GM23248 (cell line): ENCODE results near the gene DPP6. TPM values are rescaled to one million over a fixed set of nuclear protein-coding genes. Genes with fewer than 3 reads are reported as not detected.

Experiments used
- DNase-seq: peaks from one replicate; pipeline ENCODE4 v3.0.0-alpha.2; 2015
- H2AFZ ChIP-seq: fragments of 200-600 bp; sonication (generic); 2 replicates; pipeline ENCODE4 v1.6.1; 2016; ENCODE audit warnings: antibody characterized with exemption
- H3F3A ChIP-seq: fragments of 200-600 bp; sonication (generic); 2 replicates; pipeline ENCODE4 v1.6.1; 2016; ENCODE audit warnings: mild to moderate bottlenecking, antibody characterized with exemption, mixed run types; ENCODE audit not compliant: insufficient read depth
- H3K27ac ChIP-seq: fragments of 200-600 bp; sonication (generic); 2 replicates; pipeline ENCODE4 v1.5.1; 2016; ENCODE audit warnings: mild to moderate bottlenecking
- H3K27me3 ChIP-seq: fragments of 200-600 bp; sonication (generic); replicated peaks from 2 replicates; pipeline ENCODE4 v1.6.1; 2016; ENCODE audit warnings: mild to moderate bottlenecking; ENCODE audit not compliant: insufficient read depth
- H3K36me3 ChIP-seq: fragments of 200-600 bp; sonication (generic); 2 replicates; pipeline ENCODE4 v1.6.1; 2016; ENCODE audit warnings: low read depth, mild to moderate bottlenecking
- H3K4me1 ChIP-seq: fragments of 200-600 bp; sonication (generic); 2 replicates; pipeline ENCODE4 v1.6.1; 2016; ENCODE audit warnings: mild to moderate bottlenecking; ENCODE audit not compliant: insufficient read depth
- H3K4me2 ChIP-seq: fragments of 200-600 bp; sonication (generic); one replicate; pipeline ENCODE4 v1.6.1; 2016; ENCODE audit warnings: mild to moderate bottlenecking; ENCODE audit not compliant: unreplicated experiment
- H3K4me3 ChIP-seq: fragments of 200-600 bp; sonication (generic); 2 replicates; pipeline ENCODE4 v1.5.1; 2016; ENCODE audit warnings: mild to moderate bottlenecking
- H3K79me2 ChIP-seq: fragments of 200-600 bp; sonication (generic); 2 replicates; pipeline ENCODE4 v1.6.1; 2016; ENCODE audit warnings: mild to moderate bottlenecking; ENCODE audit not compliant: insufficient read depth
- H3K9ac ChIP-seq: fragments of 200-600 bp; sonication (generic); 2 replicates; pipeline ENCODE4 v1.6.1; 2016; ENCODE audit warnings: mild to moderate bottlenecking
- H3K9me2 ChIP-seq: fragments of 200-600 bp; sonication (generic); 2 replicates; pipeline ENCODE4 v1.6.1; 2016; ENCODE audit warnings: mixed run types, mild to moderate bottlenecking, moderate library complexity; ENCODE audit not compliant: insufficient read depth
- H3K9me3 ChIP-seq: fragments of 200-600 bp; sonication (generic); one replicate; pipeline ENCODE4 v1.6.1; 2017; ENCODE audit warnings: low read depth
- H4K20me1 ChIP-seq: fragments of 200-600 bp; sonication (generic); 2 replicates; pipeline ENCODE4 v1.6.0; 2016; ENCODE audit not compliant: insufficient read depth
- EZH2 ChIP-seq: fragments of 200-600 bp; sonication (generic); IDR thresholded peaks from 2 replicates; pipeline ENCODE4 v1.6.1; 2018; ENCODE audit warnings: antibody characterized with exemption, mild to moderate bottlenecking; ENCODE audit not compliant: insufficient read depth, poor library complexity, severe bottlenecking
- EZH2phosphoT487 ChIP-seq: fragments of 200-600 bp; sonication (generic); IDR thresholded peaks from 2 replicates; pipeline ENCODE4 v1.6.1; 2018; ENCODE audit warnings: antibody characterized with exemption, moderate library complexity, mild to moderate bottlenecking, low read depth; ENCODE audit not compliant: insufficient read depth
- WGBS, 2 experiments: methylation state at CpG; one replicate each; pipeline ENCODE4 v1.1.6; 2015 to 2017; ENCODE audit warnings: low lambda C conversion rate in 2 of 2, low coverage in 1 of 2; ENCODE audit errors: missing lambda C conversion rate in 2 of 2; 5-methylcytosine and 5-hydroxymethylcytosine counted together
- in situ Hi-C: fragments of 300-500 bp; cut with MboI; formaldehyde crosslinking; loops from 2 replicates; pipeline ENCODE4 v1.15.0; 2020
- polyA plus RNA-seq: library from polyadenylated mRNA; unstranded; fragments of >200 nt; fragmentation: Nextera tagmentation; extraction: Ambion mirVana; gene quantifications from 2 replicates; pipeline ENCODE4 v1.2.1, GENCODE V29; 2016
- total RNA-seq: library from RNA; depleted of rRNA; stranded (reverse); fragments of >200 nt; shearing (Covaris generic); gene quantifications from 2 replicates; pipeline ENCODE4 v1.2.3, GENCODE V29; 2014

The DPP6 gene
- total and polyA plus RNA-seq, 2 experiments from 2014 or later, result not detected

DNA sequence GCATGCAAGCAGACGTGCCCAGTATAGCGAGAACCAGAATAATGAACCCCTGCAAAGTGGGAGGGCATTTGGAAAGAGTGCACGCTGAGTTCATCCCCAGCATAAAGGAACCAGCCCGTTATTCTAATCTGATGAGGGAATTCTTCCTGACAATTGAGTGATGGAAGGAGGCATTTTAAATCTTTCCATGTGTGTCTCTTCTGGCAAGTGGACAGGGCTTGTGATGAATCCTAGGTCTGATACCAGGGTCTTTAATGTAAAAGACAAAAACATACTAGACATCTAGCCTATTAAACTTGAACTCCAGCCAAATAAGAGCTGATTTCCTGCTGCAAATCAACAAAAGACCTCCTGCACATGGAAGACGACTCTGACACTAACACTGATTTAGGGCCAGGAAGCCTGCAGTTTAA, 301.2 kb downstream of the DPP6 start:
- Histone ChIP-seq H3K79me2 (no peaks in the 10 kb centered on the region), H3F3A (no peaks in the 10 kb centered on the region), H3K27ac (no peak overlapping the region), H3K9me3 (no peaks in the 10 kb centered on the region), H2AFZ (no peak overlapping the region), H3K27me3 (no peaks in the 10 kb centered on the region), H3K4me2 (no peak overlapping the region), H3K4me3 (no peak overlapping the region), H4K20me1 (no peaks in the 10 kb centered on the region), H3K4me1 (no peaks in the 10 kb centered on the region), H3K36me3 (no peaks in the 10 kb centered on the region), H3K9ac (no peak overlapping the region), H3K9me2 (no peaks in the 10 kb centered on the region)
- WGBS, 2 experiments, result 3 to 9% methylated on average over 5 of the region's 5 CpGs
- TF ChIP-seq EZH2 (no peak), EZH2phosphoT487 (no peak)
- no peak for DNase-seq
- in situ Hi-C loops, result no loop called here

DNA sequence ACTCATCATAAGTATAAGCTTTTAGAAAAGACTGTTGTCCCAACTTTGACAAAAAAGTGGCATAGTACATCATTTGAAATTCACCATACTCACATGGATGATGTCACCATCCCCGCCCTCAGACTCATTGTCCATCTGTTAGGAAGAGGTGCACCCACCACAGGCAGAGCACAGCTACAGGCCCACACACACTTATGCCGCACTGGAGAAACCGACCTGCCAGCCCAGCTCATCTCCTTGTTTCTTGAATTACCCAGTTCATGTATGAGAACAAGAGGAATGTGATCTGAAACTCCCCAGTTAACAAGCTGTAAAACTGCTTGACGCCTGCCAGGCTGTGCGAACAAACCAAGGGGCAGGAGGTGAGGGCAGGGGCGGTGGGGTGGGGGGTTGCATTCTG, 312.0 kb downstream of the DPP6 start:
- Histone ChIP-seq H3K36me3 (no peaks in the 10 kb centered on the region; the same call in 1 of the 2 replicates), H3K27me3 (no peaks in the 10 kb centered on the region), H2AFZ (no peak overlapping the region), H3K27ac (no peak overlapping the region), H3K9me2 (no peaks in the 10 kb centered on the region), H3K4me1 (no peaks in the 10 kb centered on the region), H3K9ac (no peak overlapping the region), H3K79me2 (no peaks in the 10 kb centered on the region), H3K4me3 (no peak overlapping the region), H3K9me3 (no peaks in the 10 kb centered on the region), H3F3A (no peaks in the 10 kb centered on the region), H4K20me1 (no peaks in the 10 kb centered on the region), H3K4me2 (no peak overlapping the region)
- in situ Hi-C loops, result no loop called here
- no peak for DNase-seq
- TF ChIP-seq EZH2, result no peak
- WGBS, 2 experiments, result 14 to 20% methylated on average over 6 of the region's 6 CpGs

DNA sequence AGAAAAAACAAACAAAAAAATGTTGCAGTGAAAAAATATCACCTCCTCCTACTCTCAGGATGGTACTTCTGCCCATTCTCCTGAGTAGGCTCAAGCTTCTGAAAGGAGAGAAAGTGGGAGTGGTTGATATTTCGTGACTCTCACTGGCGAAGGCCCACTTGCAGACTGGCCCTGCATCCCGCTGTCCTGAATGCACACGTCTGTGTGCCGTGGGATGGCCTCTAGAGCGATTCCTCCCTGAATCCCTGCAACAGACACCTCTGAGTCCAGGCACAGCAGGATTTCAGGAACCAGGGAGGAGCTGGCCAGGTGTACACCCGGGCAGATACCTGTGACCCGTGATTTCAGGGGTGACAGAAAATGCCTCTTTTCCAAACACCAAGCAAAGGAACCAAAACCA, 319.2 kb downstream of the DPP6 start:
- Histone ChIP-seq H3K9me2 (no peaks in the 10 kb centered on the region), H4K20me1 (no peaks in the 10 kb centered on the region), H3K4me2 (no peak overlapping the region), H3K79me2 (no peaks in the 10 kb centered on the region), H3K27me3 (no peaks in the 10 kb centered on the region), H3K36me3 (no peaks in the 10 kb centered on the region; the same call in 1 of the 2 replicates), H3K9ac (no peak overlapping the region), H3F3A (no peaks in the 10 kb centered on the region), H3K4me3 (no peak overlapping the region), H3K9me3 (no peaks in the 10 kb centered on the region), H3K27ac (no peak overlapping the region), H2AFZ (no peak overlapping the region), H3K4me1 (no peaks in the 10 kb centered on the region)
- DNase-seq, result no peak
- 29% methylated on average over 8 of the region's 8 CpGs for WGBS, 2 experiments
- in situ Hi-C loops, result no loop called here
- TF ChIP-seq EZH2, result no peak
- no peak for TF ChIP-seq EZH2phosphoT487

DNA sequence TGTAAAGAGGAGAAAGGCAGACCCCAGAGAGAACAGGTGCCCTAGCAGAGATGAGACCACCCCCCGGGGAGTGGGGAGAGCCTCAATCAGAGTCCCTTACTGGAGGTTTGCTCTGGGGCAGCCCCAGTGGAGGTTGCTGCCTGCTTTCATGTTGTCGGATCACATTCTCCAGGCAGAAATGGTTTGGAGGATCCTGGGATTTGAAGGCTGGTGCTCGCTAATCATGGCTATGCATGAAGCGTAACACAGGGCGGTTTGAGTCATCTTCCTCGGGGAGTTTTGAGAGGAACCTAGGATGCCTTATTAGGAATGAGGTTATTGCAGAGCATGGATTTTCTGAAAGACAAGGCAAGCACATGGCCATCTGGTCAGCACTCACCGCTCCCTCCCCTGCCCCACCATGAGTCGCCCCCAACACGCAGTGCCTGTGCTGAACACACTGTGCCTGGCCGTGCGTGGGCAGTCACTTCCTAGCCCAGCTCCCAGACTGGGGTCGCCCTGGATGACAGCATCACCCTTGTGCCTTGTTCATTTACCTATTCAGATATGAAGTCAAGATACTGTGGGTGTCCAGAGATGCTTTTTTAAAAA, 319.9 kb downstream of the DPP6 start:
- H3K4me2 ChIP-seq, result no peak overlapping the region
- no peaks in the 10 kb centered on the region for H3K79me2 ChIP-seq
- H3K4me1 ChIP-seq, result no peaks in the 10 kb centered on the region
- no peak for TF ChIP-seq EZH2
- TF ChIP-seq EZH2phosphoT487, result no peak
- no peaks in the 10 kb centered on the region for H3K9me2 ChIP-seq
- no peak overlapping the region for H2AFZ ChIP-seq
- H3K36me3 ChIP-seq, result no peaks in the 10 kb centered on the region; the same call in 1 of the 2 replicates
- H3K27ac ChIP-seq, result no peak overlapping the region
- no peaks in the 10 kb centered on the region for H4K20me1 ChIP-seq
- no peaks in the 10 kb centered on the region for H3K9me3 ChIP-seq
- 36 to 50% methylated on average over 12 of the region's 12 CpGs for WGBS, 2 experiments
- no peaks in the 10 kb centered on the region for H3F3A ChIP-seq
- H3K27me3 ChIP-seq, result no peaks in the 10 kb centered on the region
- in situ Hi-C loops, result no loop called here
- H3K9ac ChIP-seq, result no peak overlapping the region
- no peak overlapping the region for H3K4me3 ChIP-seq
- no peak for DNase-seq

DNA sequence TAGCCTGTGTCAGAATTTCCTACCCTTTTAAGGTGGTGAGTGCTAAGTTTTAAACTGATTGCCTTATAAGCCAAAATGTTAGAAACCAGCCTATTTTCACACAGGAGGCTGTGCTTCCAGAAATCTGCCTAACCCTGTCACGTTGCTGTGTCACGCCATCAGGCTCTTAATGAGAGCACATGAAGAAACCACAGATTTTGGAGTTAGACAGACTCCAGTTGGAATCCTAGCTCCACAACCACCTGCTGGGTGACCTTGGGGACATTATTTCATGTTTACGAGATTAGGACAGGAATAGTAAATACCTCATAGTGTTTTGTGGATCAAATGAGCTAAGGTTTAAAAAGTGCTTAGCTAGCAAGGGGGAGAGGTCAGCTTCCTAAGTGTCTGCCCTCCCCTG, 321.8 kb downstream of the DPP6 start:
- no peaks in the 10 kb centered on the region for H3K27me3 ChIP-seq
- no peak for DNase-seq
- no peak overlapping the region for H3K9ac ChIP-seq
- in situ Hi-C loops, result no loop called here
- 27 to 28% methylated on average over 3 of the region's 3 CpGs for WGBS, 2 experiments
- H3K4me3 ChIP-seq, result no peak overlapping the region
- H2AFZ ChIP-seq, result no peak overlapping the region
- H3K4me2 ChIP-seq, result no peak overlapping the region
- H4K20me1 ChIP-seq, result no peaks in the 10 kb centered on the region
- H3K36me3 ChIP-seq, result no peaks in the 10 kb centered on the region
- no peak for TF ChIP-seq EZH2phosphoT487
- TF ChIP-seq EZH2, result no peak
- no peaks in the 10 kb centered on the region for H3K79me2 ChIP-seq
- H3K27ac ChIP-seq, result no peak overlapping the region
- H3K9me3 ChIP-seq, result no peaks in the 10 kb centered on the region
- H3K9me2 ChIP-seq, result no peaks in the 10 kb centered on the region
- no peaks in the 10 kb centered on the region for H3K4me1 ChIP-seq
- H3F3A ChIP-seq, result no peaks in the 10 kb centered on the region
